GM10248 (cell line): ENCODE data around the gene ARF1.

Source experiments
- CTCF ChIA-PET: fragments of 300-600 bp; sonication (Branson Sonifier 250); formaldehyde crosslinking; extraction: SDS; loops from one replicate; lab custom pipeline; 2021; ENCODE audit warnings: antibody characterized with exemption; lab: Yijun Ruan, JAX
- POLR2A ChIA-PET: fragments of 350-650 bp; sonication (Branson Sonifier 250); formaldehyde crosslinking; extraction: SDS; loops from one replicate; lab custom pipeline; 2020; ENCODE audit warnings: antibody characterized with exemption; lab: Yijun Ruan, JAX
- DNase-seq: peaks from one replicate; pipeline ENCODE4 v3.0.0; 2012; ENCODE audit errors: extremely low spot score
- CTCF ChIP-seq: IDR thresholded peaks from 2 replicates; pipeline ENCODE4 v1.5.1; 2012; ENCODE audit warnings: mild to moderate bottlenecking, low read depth; ENCODE audit errors: extremely low read depth, missing control alignments, control extremely low read depth

The ARF1 gene

GRCh38 chr1:228074954-228075730, 7.4 kb upstream of the ARF1 start:
- no peak for DNase-seq
- ChIA-PET CTCF (no interaction called here), POLR2A (no interaction called here)

GRCh38 chr1:228075801-228076271, 6.7 kb upstream of the ARF1 start:
- TF ChIP-seq CTCF = no peak
- CTCF ChIA-PET = no interaction called here
- POLR2A ChIA-PET = no interaction called here
- no peak for DNase-seq

More at GRCh38 chr1:228074954-228075730, 7.4 kb upstream of the ARF1 start:
- no peak for TF ChIP-seq CTCF

GRCh38 chr1:228076796-228077430, 5.6 kb upstream of the ARF1 start:
- no peak for TF ChIP-seq CTCF
- ChIA-PET CTCF (interaction anchor here (1.8 kb wide), 1 partner anchor 77 kb away, joined by 6 read pairs; no protein-coding TSS in a partner anchor), POLR2A (interaction anchor here (0.6 kb wide), 1 partner anchor 414 kb away, joined by 3 read pairs; no protein-coding TSS in a partner anchor)
- DNase-seq = no peak

- no peak for TF ChIP-seq CTCF
- no peak for DNase-seq
- ChIA-PET CTCF (interaction anchor here (1.8 kb wide), 1 partner anchor 78 kb away, joined by 6 read pairs; no protein-coding TSS in a partner anchor), POLR2A (interaction anchor here (0.6 kb wide), 1 partner anchor 413 kb away, joined by 3 read pairs; no protein-coding TSS in a partner anchor)
These were observed 4.8 kb upstream of the ARF1 start for GRCh38 chr1:228077565-228078330.

GRCh38 chr1:228079013-228079412, 3.5 kb upstream of the ARF1 start:
- no peak for DNase-seq
- TF ChIP-seq CTCF = no peak
- ChIA-PET CTCF (interaction anchor here (1.3 to 1.4 kb wide), 2 partner anchors 11 to 52 kb away, joined by 3 to 4 read pairs; no protein-coding TSS in a partner anchor), POLR2A (no interaction called here)

- DNase-seq = no peak
- CTCF ChIA-PET = interaction anchor here (1.3 to 1.4 kb wide), 2 partner anchors 11 to 51 kb away, joined by 3 to 4 read pairs; no protein-coding TSS in a partner anchor
- TF ChIP-seq CTCF = no peak
- POLR2A ChIA-PET = interaction anchor here (0.5 kb wide), 1 partner anchor 1340 kb away, joined by 3 read pairs; no protein-coding TSS in a partner anchor
These were observed 2.8 kb upstream of the ARF1 start for GRCh38 chr1:228079601-228080263.
